OCI-LY1 (cell line): ENCODE data around the gene NACC2.

Experiments used
- CTCF ChIP-seq: fragments of 200-600 bp; sonication (generic), shearing (Covaris generic); IDR thresholded peaks from 2 replicates; pipeline ENCODE4 v1.5.1; 2017; ENCODE audit warnings: mild to moderate bottlenecking, antibody characterized with exemption, low read length, moderate library complexity, mixed read lengths
- EZH2 ChIP-seq: fragments of 200-600 bp; sonication (generic), shearing (Covaris generic); IDR thresholded peaks from 2 replicates; pipeline ENCODE4 v1.8.0; 2017; ENCODE audit warnings: borderline replicate concordance, mixed run types, mild to moderate bottlenecking, antibody characterized with exemption, low read length, moderate library complexity, mixed read lengths

DNA sequence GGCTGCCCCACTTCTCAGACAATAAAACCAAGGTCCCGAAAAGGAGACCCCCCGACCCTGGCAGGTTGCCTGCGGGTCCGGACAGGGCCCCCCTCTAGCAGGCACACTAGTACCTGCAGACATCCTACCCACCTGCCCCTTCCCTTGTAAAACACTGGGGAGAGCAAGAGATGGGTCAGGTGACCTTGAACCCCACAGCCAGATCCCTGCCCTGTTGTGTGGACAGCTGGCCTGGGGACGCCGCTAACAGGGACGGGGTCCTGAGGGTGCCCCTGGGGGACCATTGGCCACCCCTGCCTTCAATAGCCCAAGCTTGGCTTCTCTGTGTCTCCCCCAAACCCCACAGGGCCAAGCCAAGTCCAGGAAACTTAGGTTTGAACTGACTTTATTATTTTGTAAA is 88.9 kb downstream of the NACC2 start:
- TF ChIP-seq CTCF (no peak), EZH2 (no peak)
